ENCODE results near the gene PPP1R16B.

PPP1R16B gene

GRCh38 chr20:38764567-38765318 lies 40.8 kb upstream of the PPP1R16B start:
- H3K27me3 ChIP-seq (ENCODE audit: insufficient read depth, low read length): no peaks in the 10 kb centered on the region
- no peaks in the 10 kb centered on the region for H3K9me2 ChIP-seq (ENCODE audit: low read depth, low read length)
- H3K4me3 ChIP-seq (ENCODE audit: low read depth, low read length, poor library complexity, severe bottlenecking): no peak overlapping the region
- H2AFZ ChIP-seq (ENCODE audit: low read length): no peak overlapping the region
- no peak overlapping the region for H3K9ac ChIP-seq (ENCODE audit: low read length)
- H3K27ac ChIP-seq (ENCODE audit: low read depth, low read length, poor library complexity, severe bottlenecking): no peak overlapping the region
- no peaks in the 10 kb centered on the region for H3F3A ChIP-seq (ENCODE audit: insufficient read depth, low read length)
- no peaks in the 10 kb centered on the region for H3K9me3 ChIP-seq (ENCODE audit: low read length)
- no peaks in the 10 kb centered on the region for H3K79me2 ChIP-seq (ENCODE audit: insufficient read depth, low read length)
- H3K4me2 ChIP-seq (ENCODE audit: low read length): no peak overlapping the region
- peaks cover 85% of the 10 kb centered on the region for H3K36me3 ChIP-seq (ENCODE audit: insufficient read depth, low read length)
- no peak for TF ChIP-seq EZH2 (IDR thresholded peaks at IDR 0.05; ENCODE audit: borderline replicate concordance, low read length)
- TF ChIP-seq CTCF (IDR thresholded peaks at IDR 0.05; ENCODE audit: low read length): no peak
- no peaks in the 10 kb centered on the region for H3K4me1 ChIP-seq (ENCODE audit: insufficient read depth, low read length, severe bottlenecking)
- no peaks in the 10 kb centered on the region for H4K20me1 ChIP-seq (ENCODE audit: insufficient read depth, low read length)

- no peak overlapping the region for H3K27ac ChIP-seq (ENCODE audit: low read depth, low read length, poor library complexity, severe bottlenecking)
- H3K4me2 ChIP-seq (ENCODE audit: low read length): no peak overlapping the region
- no peak overlapping the region for H2AFZ ChIP-seq (ENCODE audit: low read length)
- no peak overlapping the region for H3K9ac ChIP-seq (ENCODE audit: low read length)
- no peaks in the 10 kb centered on the region for H3F3A ChIP-seq (ENCODE audit: insufficient read depth, low read length)
- H3K4me1 ChIP-seq (ENCODE audit: insufficient read depth, low read length, severe bottlenecking): no peaks in the 10 kb centered on the region
- no peaks in the 10 kb centered on the region for H3K79me2 ChIP-seq (ENCODE audit: insufficient read depth, low read length)
- no peak overlapping the region for H3K4me3 ChIP-seq (ENCODE audit: low read depth, low read length, poor library complexity, severe bottlenecking)
- H3K9me2 ChIP-seq (ENCODE audit: low read depth, low read length): no peaks in the 10 kb centered on the region
- H3K36me3 ChIP-seq (ENCODE audit: insufficient read depth, low read length): peaks cover 87% of the 10 kb centered on the region
- no peaks in the 10 kb centered on the region for H4K20me1 ChIP-seq (ENCODE audit: insufficient read depth, low read length)
- TF ChIP-seq CTCF (IDR thresholded peaks at IDR 0.05; ENCODE audit: low read length): no peak
- TF ChIP-seq EZH2 (IDR thresholded peaks at IDR 0.05; ENCODE audit: borderline replicate concordance, low read length): no peak
- H3K27me3 ChIP-seq (ENCODE audit: insufficient read depth, low read length): no peaks in the 10 kb centered on the region
- H3K9me3 ChIP-seq (ENCODE audit: low read length): no peaks in the 10 kb centered on the region
Observed at GRCh38 chr20:38766071-38766470, 39.4 kb upstream of the PPP1R16B start.

GRCh38 chr20:38769376-38770295 lies 35.9 kb upstream of the PPP1R16B start:
- TF ChIP-seq CTCF (IDR thresholded peaks at IDR 0.05; ENCODE audit: low read length) (no peak), EZH2 (IDR thresholded peaks at IDR 0.05; ENCODE audit: borderline replicate concordance, low read length) (no peak)
- Histone ChIP-seq H3K27ac (ENCODE audit: low read depth, low read length, poor library complexity, severe bottlenecking) (no peak overlapping the region), H3K4me3 (ENCODE audit: low read depth, low read length, poor library complexity, severe bottlenecking) (no peak overlapping the region), H3K9ac (ENCODE audit: low read length) (no peak overlapping the region), H3K27me3 (ENCODE audit: insufficient read depth, low read length) (no peaks in the 10 kb centered on the region), H3K79me2 (ENCODE audit: insufficient read depth, low read length) (no peaks in the 10 kb centered on the region), H3F3A (ENCODE audit: insufficient read depth, low read length) (no peaks in the 10 kb centered on the region), H3K4me1 (ENCODE audit: insufficient read depth, low read length, severe bottlenecking) (no peaks in the 10 kb centered on the region), H3K9me3 (ENCODE audit: low read length) (peaks cover 4% of the 10 kb centered on the region; the same call in 1 of the 2 replicates), H3K36me3 (ENCODE audit: insufficient read depth, low read length) (peaks cover 93% of the 10 kb centered on the region), H3K4me2 (ENCODE audit: low read length) (no peak overlapping the region), H2AFZ (ENCODE audit: low read length) (no peak overlapping the region), H4K20me1 (ENCODE audit: insufficient read depth, low read length) (no peaks in the 10 kb centered on the region), H3K9me2 (ENCODE audit: low read depth, low read length) (no peaks in the 10 kb centered on the region)

All from OCI-LY1 (cell line).